ENCODE measurements around the gene UBE2E3. TPM values are rescaled to one million over a fixed set of nuclear protein-coding genes. Genes with fewer than 3 reads are reported as not detected.

Gene UBE2E3
- total RNA-seq, 1 donor from 2014 or later, result 379 TPM

DNA sequence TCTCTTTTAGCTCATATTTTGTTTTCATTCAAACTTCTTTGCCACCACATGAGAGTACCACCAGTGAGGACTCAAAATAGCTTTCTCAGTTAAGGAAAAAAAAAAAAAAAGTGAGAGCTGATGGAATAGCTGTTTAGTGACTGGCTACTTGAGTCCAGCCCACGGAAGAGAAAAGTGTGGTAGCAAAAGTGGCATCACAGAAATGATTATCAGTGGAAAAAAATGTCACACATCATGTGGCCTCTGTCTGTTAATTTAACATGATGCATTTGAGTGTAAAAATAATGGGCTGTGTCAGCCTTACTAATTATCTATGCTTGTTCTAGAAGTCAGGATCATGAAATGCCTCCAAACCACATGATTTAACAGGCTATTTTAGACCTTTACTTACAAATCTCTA is 132.5 kb downstream of the UBE2E3 start:
- Mint-ChIP-seq H3K27me3 (ENCODE audit: insufficient read depth, low read depth) (no peaks in the 10 kb centered on the region), H3K9me3 (no peaks in the 10 kb centered on the region), H3K4me3 (no peak overlapping the region), H3K36me3 (no peaks in the 10 kb centered on the region), H3K4me1 (no peaks in the 10 kb centered on the region), H3K27ac (no peak overlapping the region)
- Histone ChIP-seq H3F3A (ENCODE audit: low read depth) (no peaks in the 10 kb centered on the region), H3K36me3 (no peaks in the 10 kb centered on the region), H3K4me3 (no peak overlapping the region), H4K20me1 (ENCODE audit: low read depth) (no peaks in the 10 kb centered on the region), H3K9me3 (ENCODE audit: low read depth) (no peaks in the 10 kb centered on the region), H2AFZ (replicated peaks) (no peak overlapping the region), H3K4me2 (no peak overlapping the region), H3K79me2 (ENCODE audit: low read depth) (no peaks in the 10 kb centered on the region), H3K27me3 (no peaks in the 10 kb centered on the region), H3K9ac (no peak overlapping the region), H3K27ac (no peak overlapping the region), H3K4me1 (no peaks in the 10 kb centered on the region)
- DNase-seq (ENCODE audit: low spot score), result no peak
- TF ChIP-seq, protein P1, sequence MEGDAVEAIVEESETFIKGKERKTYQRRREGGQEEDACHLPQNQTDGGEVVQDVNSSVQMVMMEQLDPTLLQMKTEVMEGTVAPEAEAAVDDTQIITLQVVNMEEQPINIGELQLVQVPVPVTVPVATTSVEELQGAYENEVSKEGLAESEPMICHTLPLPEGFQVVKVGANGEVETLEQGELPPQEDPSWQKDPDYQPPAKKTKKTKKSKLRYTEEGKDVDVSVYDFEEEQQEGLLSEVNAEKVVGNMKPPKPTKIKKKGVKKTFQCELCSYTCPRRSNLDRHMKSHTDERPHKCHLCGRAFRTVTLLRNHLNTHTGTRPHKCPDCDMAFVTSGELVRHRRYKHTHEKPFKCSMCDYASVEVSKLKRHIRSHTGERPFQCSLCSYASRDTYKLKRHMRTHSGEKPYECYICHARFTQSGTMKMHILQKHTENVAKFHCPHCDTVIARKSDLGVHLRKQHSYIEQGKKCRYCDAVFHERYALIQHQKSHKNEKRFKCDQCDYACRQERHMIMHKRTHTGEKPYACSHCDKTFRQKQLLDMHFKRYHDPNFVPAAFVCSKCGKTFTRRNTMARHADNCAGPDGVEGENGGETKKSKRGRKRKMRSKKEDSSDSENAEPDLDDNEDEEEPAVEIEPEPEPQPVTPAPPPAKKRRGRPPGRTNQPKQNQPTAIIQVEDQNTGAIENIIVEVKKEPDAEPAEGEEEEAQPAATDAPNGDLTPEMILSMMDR (IDR thresholded peaks at IDR 0.05), result no peak
- no peak for TF ChIP-seq EZH2phosphoT487 (IDR thresholded peaks at IDR 0.05)
- no peak for TF ChIP-seq EZH2 (IDR thresholded peaks at IDR 0.05)
